ENCODE data around the gene PLEKHA3. TPM values are rescaled to one million over a fixed set of nuclear protein-coding genes. Genes with fewer than 3 reads are reported as not detected.
A peak's percentile ranks its signal among the peaks of the same experiment; 100 is the strongest.

The PLEKHA3 gene
- total RNA-seq, 3 donors from 2014 or later (not counting 1 experiment from before 2014, with no cell fraction given): 22.6 to 39.1 (median 34.5) TPM

DNA sequence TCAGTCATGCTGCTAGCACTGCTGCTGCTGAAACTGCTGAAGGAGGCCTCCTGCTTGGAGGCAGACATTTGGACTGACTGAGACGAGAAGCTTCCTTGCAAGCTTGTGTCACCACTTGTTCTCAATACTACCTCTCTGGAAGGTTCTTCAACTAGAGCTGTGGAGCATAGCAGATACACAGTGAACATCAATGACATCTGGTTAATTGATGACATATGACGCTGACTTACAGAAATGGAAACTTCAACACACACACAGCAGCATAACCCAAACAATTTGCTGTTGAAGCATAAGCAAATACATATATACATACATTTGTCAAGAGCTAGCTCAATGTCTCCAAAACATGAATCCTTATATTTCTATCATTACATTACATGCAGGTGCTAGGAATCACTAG lies 47.3 kb downstream of the PLEKHA3 start:
- 91% methylated on average over 2 of the region's 2 CpGs for WGBS (ENCODE audit: insufficient coverage)
- intact Hi-C loops (cut with micrococcal nuclease): no loop called here

GRCh38 chr2:178528647-178529046 lies 48.4 kb downstream of the PLEKHA3 start:
- no peak for TF ChIP-seq CTCF (IDR thresholded peaks at IDR 0.05)
- no peaks in the 10 kb centered on the region for H3K27me3 ChIP-seq (ENCODE audit: control insufficient read depth, insufficient read depth, low read length)
- H3K27ac ChIP-seq (ENCODE audit: low read length): no peak overlapping the region
- H3K27me3 Mint-ChIP-seq (ENCODE audit: low read depth in 2 of 2): no peaks in the 10 kb centered on the region
- H3K4me3 ChIP-seq (ENCODE audit: low read length): no peak overlapping the region
- H3K27ac Mint-ChIP-seq: no peak overlapping the region
- peaks cover 3% of the 10 kb centered on the region for H3K4me1 ChIP-seq (ENCODE audit: control insufficient read depth, insufficient read depth, low read length)
- WGBS (ENCODE audit: insufficient coverage): 96% methylated on average over 5 of the region's 5 CpGs
- H3K36me3 Mint-ChIP-seq: peaks cover 21% of the 10 kb centered on the region
- intact Hi-C loops (cut with micrococcal nuclease): no loop called here
- no peaks in the 10 kb centered on the region for H3K9me3 ChIP-seq (ENCODE audit: control insufficient read depth, insufficient read depth, low read length)
- H3K9me3 Mint-ChIP-seq: no peaks in the 10 kb centered on the region
- peaks cover 32 to 36% of the 10 kb centered on the region in 2 donors for H3K4me1 Mint-ChIP-seq
- ATAC-seq (no peak), DNase-seq (no peak)
- H3K4me3 Mint-ChIP-seq: no peak overlapping the region
- H3K36me3 ChIP-seq (ENCODE audit: control insufficient read depth, insufficient read depth, low read length): no peaks in the 10 kb centered on the region

More for the DNA sequence above, 47.3 kb downstream of the PLEKHA3 start:
- no peaks in the 10 kb centered on the region for H3K27me3 Mint-ChIP-seq (ENCODE audit: low read depth in 2 of 2)
- H3K4me3 Mint-ChIP-seq: no peak overlapping the region
- H3K27ac Mint-ChIP-seq: no peak overlapping the region
- DNase-seq: no peak
- H3K9me3 Mint-ChIP-seq: no peaks in the 10 kb centered on the region
- no peak overlapping the region for H3K27ac ChIP-seq (ENCODE audit: low read length)
- H3K27me3 ChIP-seq (ENCODE audit: control insufficient read depth, insufficient read depth, low read length): no peaks in the 10 kb centered on the region
- no peak for ATAC-seq
- TF ChIP-seq CTCF (IDR thresholded peaks at IDR 0.05): no peak
- no peaks in the 10 kb centered on the region for H3K9me3 ChIP-seq (ENCODE audit: control insufficient read depth, insufficient read depth, low read length)
- H3K36me3 Mint-ChIP-seq: peaks cover 13% of the 10 kb centered on the region
- H3K36me3 ChIP-seq (ENCODE audit: control insufficient read depth, insufficient read depth, low read length): no peaks in the 10 kb centered on the region
- H3K4me3 ChIP-seq (ENCODE audit: low read length): no peak overlapping the region
- peaks cover 10% of the 10 kb centered on the region for H3K4me1 ChIP-seq (ENCODE audit: control insufficient read depth, insufficient read depth, low read length)
- peaks cover 39 to 42% of the 10 kb centered on the region in 2 donors for H3K4me1 Mint-ChIP-seq

DNA sequence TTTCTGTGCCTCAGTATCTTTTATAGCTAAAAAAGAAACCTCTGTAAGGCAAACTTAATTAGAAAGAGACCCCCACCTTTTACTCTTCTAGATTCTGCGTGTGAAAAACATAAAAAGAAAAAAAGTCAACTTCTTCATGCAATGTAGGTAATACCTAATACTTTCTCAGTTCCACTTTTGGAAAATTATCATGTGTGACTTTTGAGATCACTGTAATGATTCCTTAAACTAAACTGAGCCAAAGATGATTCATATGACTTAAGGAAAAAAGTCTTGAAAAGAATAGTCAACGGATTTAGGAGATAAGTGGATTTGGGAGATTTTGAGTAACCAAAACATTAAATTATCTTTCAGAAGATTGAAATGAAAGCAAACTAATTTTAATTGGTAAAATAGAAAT lies 48.9 kb downstream of the PLEKHA3 start:
- Histone ChIP-seq H3K27me3 (ENCODE audit: control insufficient read depth, insufficient read depth, low read length) (no peaks in the 10 kb centered on the region), H3K4me3 (ENCODE audit: low read length) (no peak overlapping the region), H3K4me1 (ENCODE audit: control insufficient read depth, insufficient read depth, low read length) (no peaks in the 10 kb centered on the region), H3K9me3 (ENCODE audit: control insufficient read depth, insufficient read depth, low read length) (no peaks in the 10 kb centered on the region), H3K36me3 (ENCODE audit: control insufficient read depth, insufficient read depth, low read length) (peaks cover 4% of the 10 kb centered on the region), H3K27ac (ENCODE audit: low read length) (no peak overlapping the region)
- H3K9me3 Mint-ChIP-seq: no peaks in the 10 kb centered on the region
- no peak overlapping the region for H3K4me3 Mint-ChIP-seq
- no peak for TF ChIP-seq CTCF (IDR thresholded peaks at IDR 0.05)
- no CpG with 5 or more reads among the region's 2 CpGs for WGBS (ENCODE audit: insufficient coverage)
- H3K4me1 Mint-ChIP-seq: peaks cover 30 to 35% of the 10 kb centered on the region in 2 donors
- peaks cover 27% of the 10 kb centered on the region for H3K36me3 Mint-ChIP-seq
- H3K27me3 Mint-ChIP-seq (ENCODE audit: low read depth in 2 of 2): no peaks in the 10 kb centered on the region
- intact Hi-C loops (cut with micrococcal nuclease): no loop called here
- DNase-seq (no peak), ATAC-seq (no peak)
- no peak overlapping the region for H3K27ac Mint-ChIP-seq

DNA sequence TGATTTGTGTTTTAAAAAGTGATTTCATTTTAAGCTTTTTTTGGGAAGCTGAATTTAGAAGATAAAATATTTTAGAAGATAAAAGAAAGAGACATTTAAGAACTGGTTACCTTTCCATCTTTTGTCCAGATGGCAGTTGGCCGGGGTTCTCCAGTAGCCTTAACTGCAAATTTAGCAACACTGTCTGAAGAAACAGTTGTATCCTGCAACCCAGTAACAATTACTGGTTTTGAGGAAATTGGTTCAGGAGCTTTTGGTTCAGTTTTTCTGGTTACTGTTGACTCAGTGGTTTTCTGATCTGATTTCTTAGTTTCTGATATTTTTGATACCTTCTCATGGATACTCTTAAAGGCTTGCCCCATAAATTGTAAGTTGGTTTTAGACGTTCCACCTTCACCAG lies 49.9 kb downstream of the PLEKHA3 start:
- H3K4me3 ChIP-seq (ENCODE audit: low read length): no peak overlapping the region
- intact Hi-C loops (cut with micrococcal nuclease): no loop called here
- H3K27ac Mint-ChIP-seq: peak overlapping the region in 1 of 2 donors; percentile 56

More for the DNA sequence above, 49.9 kb downstream of the PLEKHA3 start:
- peaks cover 9% of the 10 kb centered on the region for H3K36me3 ChIP-seq (ENCODE audit: control insufficient read depth, insufficient read depth, low read length)
- no peak for DNase-seq
- Mint-ChIP-seq H3K36me3 (peaks cover 36% of the 10 kb centered on the region), H3K27me3 (ENCODE audit: low read depth in 2 of 2) (no peaks in the 10 kb centered on the region), H3K4me1 (peaks cover 30 to 34% of the 10 kb centered on the region in 2 donors), H3K9me3 (no peaks in the 10 kb centered on the region), H3K4me3 (no peak overlapping the region)
- 88% methylated on average over 1 of the region's 2 CpGs for WGBS (ENCODE audit: insufficient coverage)
- no peaks in the 10 kb centered on the region for H3K4me1 ChIP-seq (ENCODE audit: control insufficient read depth, insufficient read depth, low read length)
- ATAC-seq: no peak
- H3K27me3 ChIP-seq (ENCODE audit: control insufficient read depth, insufficient read depth, low read length): no peaks in the 10 kb centered on the region
- peak overlapping the region; percentile 46 for H3K27ac ChIP-seq (ENCODE audit: low read length)
- no peaks in the 10 kb centered on the region for H3K9me3 ChIP-seq (ENCODE audit: control insufficient read depth, insufficient read depth, low read length)
- no peak for TF ChIP-seq CTCF (IDR thresholded peaks at IDR 0.05)
